GM21529 (cell line): ENCODE results near the gene GK.
"Not testable (repeated sequence)": the region's sequence is repeated elsewhere in the genome, so short reads cannot be mapped to it uniquely, and the experiment has no call there.

Experiments used
- ATAC-seq: cut with Tn5 transposase; IDR thresholded peaks from one replicate; pipeline ENCODE4 v1.9.1; 2021; ENCODE audit not compliant: unreplicated experiment

Gene GK

GRCh38 chrX:30693999-30694650 is 40.9 kb downstream of the GK start:
- ATAC-seq, result no peak

GRCh38 chrX:30702736-30703135 is 49.5 kb downstream of the GK start:
- no peak for ATAC-seq

GRCh38 chrX:30706216-30706775 is 53.1 kb downstream of the GK start:
- ATAC-seq, result no peak

GRCh38 chrX:30712214-30712613 is 59.0 kb downstream of the GK start:
- no peak for ATAC-seq

- peak; percentile 97 for ATAC-seq
Observed at GRCh38 chrX:30713061-30713525, 59.9 kb downstream of the GK start.

- ATAC-seq, result no peak
Observed at GRCh38 chrX:30714138-30714537, 60.9 kb downstream of the GK start.

GRCh38 chrX:30715976-30716375 is 62.8 kb downstream of the GK start:
- ATAC-seq, result no peak

- ATAC-seq, result no peak
Observed at GRCh38 chrX:30733852-30734660, 80.8 kb downstream of the GK start.

GRCh38 chrX:30734782-30735181 is 81.6 kb downstream of the GK start:
- ATAC-seq, result no peak

- peak; percentile 93 for ATAC-seq
Observed at GRCh38 chrX:30735839-30736238, 82.6 kb downstream of the GK start.

GRCh38 chrX:30741545-30741944 is 88.3 kb downstream of the GK start:
- no peak for ATAC-seq

GRCh38 chrX:30748342-30748960 is 95.2 kb downstream of the GK start:
- no peak for ATAC-seq

GRCh38 chrX:30751497-30751896 is 98.3 kb downstream of the GK start:
- no peak for ATAC-seq

GRCh38 chrX:30762755-30763154 is 109.5 kb downstream of the GK start:
- no peak for ATAC-seq

GRCh38 chrX:30773764-30774163 is 120.5 kb downstream of the GK start:
- not testable (repeated sequence) for ATAC-seq

- no peak for ATAC-seq
Observed at GRCh38 chrX:30777575-30777974, 124.4 kb downstream of the GK start.

- ATAC-seq, result no peak
Observed at GRCh38 chrX:30779453-30780030, 126.3 kb downstream of the GK start.
